Natural killer cell (primary cell): ENCODE data around the gene ZNF600. TPM values are rescaled to one million over a fixed set of nuclear protein-coding genes. Genes with fewer than 3 reads are reported as not detected.
"Not testable (repeated sequence)": the region's sequence is repeated elsewhere in the genome, so short reads cannot be mapped to it uniquely, and the experiment has no call there.

ENCODE experiments used
- ATAC-seq, 3 donors: fragments of 150-1000 bp in 2 of 3; fragments of 200-7000 bp in 1 of 3; cut with Tn5 transposase; 1 replicate in 1 of 3; 2 replicates in 2 of 3; pipeline ENCODE4 v1.10.0; 2021; ENCODE audit warnings: mild to moderate bottlenecking in 2 of 3, moderate library complexity in 2 of 3
- DNase-seq, 2 donors: peaks; one replicate each; pipeline versions ENCODE4 v3.0.0 to v3.0.0-alpha.2; 2013 to 2021; ENCODE audit warnings: mixed read lengths in 1 of 2
- H3K27ac ChIP-seq: one replicate; pipeline ENCODE4 v1.5.1; 2013; ENCODE audit warnings: mild to moderate bottlenecking, low read length
- H3K27me3 ChIP-seq: one replicate; pipeline ENCODE4 v1.6.1; 2013; ENCODE audit warnings: low read length; ENCODE audit not compliant: control insufficient read depth, insufficient read depth
- H3K36me3 ChIP-seq: one replicate; pipeline ENCODE4 v1.6.1; 2013; ENCODE audit warnings: low read length; ENCODE audit not compliant: control insufficient read depth, insufficient read depth
- H3K4me1 ChIP-seq: one replicate; pipeline ENCODE4 v1.6.1; 2013; ENCODE audit warnings: low read length; ENCODE audit not compliant: control insufficient read depth, insufficient read depth
- H3K4me3 ChIP-seq: one replicate; pipeline ENCODE4 v1.5.1; 2013; ENCODE audit warnings: low read length
- H3K9me3 ChIP-seq: one replicate; pipeline ENCODE4 v1.6.1; 2013; ENCODE audit warnings: low read length; ENCODE audit not compliant: control insufficient read depth, insufficient read depth
- H3K27ac Mint-ChIP-seq, 2 donors: one replicate each; pipeline ENCODE4 v1.8.0; 2022; ENCODE audit warnings: mild to moderate bottlenecking in 2 of 2, mixed read lengths in 2 of 2, moderate library complexity in 1 of 2
- H3K27me3 Mint-ChIP-seq, 2 donors: one replicate each; pipeline ENCODE4 v1.8.0; 2022; ENCODE audit warnings: low read depth in 2 of 2, mixed read lengths in 2 of 2
- H3K36me3 Mint-ChIP-seq: one replicate; pipeline ENCODE4 v1.8.0; 2022; ENCODE audit warnings: mixed read lengths
- H3K4me1 Mint-ChIP-seq, 2 donors: one replicate each; pipeline ENCODE4 v1.8.0; 2022; ENCODE audit warnings: mixed read lengths in 2 of 2
- H3K4me3 Mint-ChIP-seq: one replicate; pipeline ENCODE4 v1.8.0; 2022; ENCODE audit warnings: mild to moderate bottlenecking, moderate library complexity, mixed read lengths
- H3K9me3 Mint-ChIP-seq, 2 donors: one replicate each; pipeline ENCODE4 v1.8.0; 2022; ENCODE audit warnings: mixed read lengths in 2 of 2
- WGBS: methylation state at CpG from one replicate; pipeline ENCODE4 v1.1.7; 2013; ENCODE audit warnings: missing lambda C conversion rate; ENCODE audit not compliant: insufficient coverage; 5-methylcytosine and 5-hydroxymethylcytosine counted together
- intact Hi-C: fragments of 100-400 bp; cut with micrococcal nuclease; formaldehyde crosslinking; loops from one replicate; pipeline ENCODE4 v1.14.2; 2022
- total RNA-seq, 4 donors: library from RNA; stranded (reverse); fragments of 120-200 nt in 1 of 4; gene quantifications; one replicate each; pipeline versions ENCODE4 v1.2.3 to v1.2.4, GENCODE V29; 2013 to 2022
- TF ChIP-seq, protein P1 (sequence below): fragments of 200-600 bp; IDR thresholded peaks from one replicate; pipeline ENCODE4 v1.8.0; 2022; ENCODE audit warnings: antibody characterized with exemption

The ZNF600 gene
- total RNA-seq, 3 donors from 2014 or later (not counting 1 experiment from before 2014, with no cell fraction given): 28.8 to 157 (median 73.1) TPM

DNA sequence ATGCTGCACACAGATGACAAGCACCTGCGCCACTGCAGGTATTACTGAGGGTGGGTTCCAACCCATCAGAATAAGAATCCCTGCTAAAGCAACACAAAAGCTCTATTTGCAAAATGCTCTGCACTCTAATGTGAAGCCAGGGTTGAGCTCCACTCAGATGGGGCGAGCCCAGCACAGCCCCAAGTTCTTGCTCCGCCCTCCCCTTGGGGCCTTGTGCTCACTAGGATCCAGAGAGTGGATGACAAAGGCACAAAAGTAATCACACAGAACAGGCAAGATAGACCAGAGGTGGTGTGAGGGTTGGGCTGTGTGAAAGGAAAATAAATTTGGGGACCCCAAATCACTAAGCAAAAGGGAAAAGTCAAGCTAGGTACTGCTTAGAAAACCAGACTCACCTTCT lies 43.5 kb downstream of the ZNF600 start:
- no peak overlapping the region for H3K4me3 Mint-ChIP-seq
- WGBS: 93% methylated on average over 3 of the region's 3 CpGs
- H3K27ac Mint-ChIP-seq: peak overlapping the region; percentile 84 to 95

DNA sequence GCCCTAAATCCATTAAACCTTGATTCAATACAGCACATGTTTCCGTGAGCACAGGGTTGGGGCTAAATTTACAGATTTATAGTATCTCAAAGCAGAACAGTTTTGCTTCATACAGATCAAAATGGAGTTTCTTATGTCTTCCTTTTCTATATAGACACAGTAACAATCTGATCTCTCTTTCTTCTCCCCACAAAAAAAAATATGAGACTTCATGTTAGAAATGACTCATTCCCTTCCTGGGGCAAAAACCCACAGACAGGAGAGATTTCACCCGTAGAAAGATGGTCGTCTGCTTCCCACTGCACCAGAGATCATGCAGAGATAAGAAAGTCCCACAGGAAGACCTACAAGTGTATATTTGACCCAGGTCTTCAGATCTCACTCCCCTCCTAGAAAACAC lies 44.1 kb downstream of the ZNF600 start:
- no peaks in the 10 kb centered on the region for H3K36me3 ChIP-seq
- intact Hi-C loops: loop anchor here (10.0 kb wide), 2 partner anchors 48 to 202 kb away; no protein-coding TSS in a partner anchor
- H3K4me1 ChIP-seq: peaks cover 26% of the 10 kb centered on the region
- no peaks in the 10 kb centered on the region for H3K9me3 ChIP-seq
- Mint-ChIP-seq H3K4me1 (peaks cover 41% of the 10 kb centered on the region in 2 donors), H3K27ac (peak overlapping the region; percentile 84 to 95), H3K4me3 (peak overlapping the region; percentile 13), H3K9me3 (no peaks in the 10 kb centered on the region), H3K27me3 (no peaks in the 10 kb centered on the region), H3K36me3 (no peaks in the 10 kb centered on the region)
- TF ChIP-seq, protein P1, sequence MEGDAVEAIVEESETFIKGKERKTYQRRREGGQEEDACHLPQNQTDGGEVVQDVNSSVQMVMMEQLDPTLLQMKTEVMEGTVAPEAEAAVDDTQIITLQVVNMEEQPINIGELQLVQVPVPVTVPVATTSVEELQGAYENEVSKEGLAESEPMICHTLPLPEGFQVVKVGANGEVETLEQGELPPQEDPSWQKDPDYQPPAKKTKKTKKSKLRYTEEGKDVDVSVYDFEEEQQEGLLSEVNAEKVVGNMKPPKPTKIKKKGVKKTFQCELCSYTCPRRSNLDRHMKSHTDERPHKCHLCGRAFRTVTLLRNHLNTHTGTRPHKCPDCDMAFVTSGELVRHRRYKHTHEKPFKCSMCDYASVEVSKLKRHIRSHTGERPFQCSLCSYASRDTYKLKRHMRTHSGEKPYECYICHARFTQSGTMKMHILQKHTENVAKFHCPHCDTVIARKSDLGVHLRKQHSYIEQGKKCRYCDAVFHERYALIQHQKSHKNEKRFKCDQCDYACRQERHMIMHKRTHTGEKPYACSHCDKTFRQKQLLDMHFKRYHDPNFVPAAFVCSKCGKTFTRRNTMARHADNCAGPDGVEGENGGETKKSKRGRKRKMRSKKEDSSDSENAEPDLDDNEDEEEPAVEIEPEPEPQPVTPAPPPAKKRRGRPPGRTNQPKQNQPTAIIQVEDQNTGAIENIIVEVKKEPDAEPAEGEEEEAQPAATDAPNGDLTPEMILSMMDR: no peak
- DNase-seq (peak in 1 of 2 donors; percentile 43), ATAC-seq (no peak)
- H3K27ac ChIP-seq: no peak overlapping the region
- WGBS: 33% methylated on average over 3 of the region's 3 CpGs
- no peaks in the 10 kb centered on the region for H3K27me3 ChIP-seq
- H3K4me3 ChIP-seq: no peak overlapping the region

More for the DNA sequence above, 43.5 kb downstream of the ZNF600 start:
- TF ChIP-seq, protein P1: no peak
- Mint-ChIP-seq H3K4me1 (peaks cover 41 to 43% of the 10 kb centered on the region in 2 donors), H3K9me3 (no peaks in the 10 kb centered on the region), H3K27me3 (no peaks in the 10 kb centered on the region), H3K36me3 (no peaks in the 10 kb centered on the region)
- intact Hi-C loops: loop anchor here (10.0 kb wide), 2 partner anchors 48 to 202 kb away; no protein-coding TSS in a partner anchor
- ATAC-seq (no peak), DNase-seq (no peak)
- no peak overlapping the region for H3K27ac ChIP-seq
- no peaks in the 10 kb centered on the region for H3K36me3 ChIP-seq
- no peaks in the 10 kb centered on the region for H3K27me3 ChIP-seq
- H3K4me3 ChIP-seq: no peak overlapping the region
- no peaks in the 10 kb centered on the region for H3K9me3 ChIP-seq
- peaks cover 26% of the 10 kb centered on the region for H3K4me1 ChIP-seq

DNA sequence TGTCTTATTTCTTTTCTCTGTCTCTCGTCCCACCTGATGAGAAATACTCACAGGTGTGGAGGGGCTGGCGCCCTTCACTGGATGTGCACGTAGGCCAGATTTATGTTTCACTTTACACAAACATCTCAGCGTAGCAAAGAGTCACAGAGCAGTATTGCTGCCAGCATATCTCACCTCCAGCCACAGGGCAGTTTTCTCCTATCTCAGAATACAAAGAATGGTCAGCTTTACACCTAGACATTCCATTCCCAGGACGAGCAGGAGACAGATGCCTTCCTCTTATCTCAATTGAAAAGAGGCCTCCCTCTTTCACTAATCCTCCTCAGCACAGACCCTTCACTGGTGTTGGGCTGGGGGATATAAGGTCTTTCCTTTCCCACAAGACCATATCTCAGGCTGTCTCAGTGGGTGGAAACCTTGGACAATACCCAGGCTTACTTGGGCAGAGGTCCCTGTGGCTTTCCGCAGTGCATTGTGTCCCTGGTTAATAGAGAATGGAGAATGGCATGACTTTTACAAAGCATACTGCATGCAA lies 44.6 kb downstream of the ZNF600 start:
- DNase-seq: no peak
- H3K4me3 Mint-ChIP-seq: no peak overlapping the region

DNA sequence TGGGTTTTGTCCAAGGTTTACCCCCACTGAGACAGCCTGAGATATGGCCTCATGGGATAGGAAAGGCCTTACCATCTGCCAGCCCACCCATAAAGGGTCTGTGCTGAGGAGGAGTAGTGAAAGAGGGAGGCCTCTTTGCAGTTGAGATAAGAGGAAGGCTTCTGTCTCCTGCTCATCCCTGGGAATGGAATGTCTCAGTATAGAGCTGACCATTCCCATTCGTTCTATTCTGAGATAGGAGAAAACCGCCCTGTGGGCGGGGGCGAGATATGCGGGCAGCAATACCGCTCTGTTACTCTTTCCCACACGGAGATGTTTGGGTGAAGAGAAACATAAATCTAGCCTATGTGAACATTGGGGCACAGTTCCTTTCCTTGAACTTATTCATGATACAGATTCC lies 45.2 kb downstream of the ZNF600 start:
- H3K4me3 ChIP-seq, H3K9me3 ChIP-seq, H3K27ac ChIP-seq, H3K36me3 Mint-ChIP-seq, H3K27me3 Mint-ChIP-seq, DNase-seq, H3K4me3 Mint-ChIP-seq, H3K36me3 ChIP-seq, H3K9me3 Mint-ChIP-seq, ATAC-seq, H3K27me3 ChIP-seq: not testable (repeated sequence)
- intact Hi-C loops: loop anchor here (10.0 kb wide), 2 partner anchors 47 to 203 kb away; no protein-coding TSS in a partner anchor
- peak overlapping the region in 1 of 2 donors; percentile 84 for H3K27ac Mint-ChIP-seq
- peaks cover 26% of the 10 kb centered on the region for H3K4me1 ChIP-seq
- 88% methylated on average over 7 of the region's 7 CpGs for WGBS
- peaks cover 31 to 38% of the 10 kb centered on the region in 2 donors for H3K4me1 Mint-ChIP-seq

More for the DNA sequence above, 44.6 kb downstream of the ZNF600 start:
- Mint-ChIP-seq H3K9me3 (no peaks in the 10 kb centered on the region), H3K27ac (peak overlapping the region; percentile 84 to 95), H3K4me1 (peaks cover 38 to 41% of the 10 kb centered on the region in 2 donors), H3K36me3 (no peaks in the 10 kb centered on the region), H3K27me3 (no peaks in the 10 kb centered on the region)
- Histone ChIP-seq H3K36me3 (no peaks in the 10 kb centered on the region), H3K27me3 (no peaks in the 10 kb centered on the region), H3K4me1 (peaks cover 26% of the 10 kb centered on the region), H3K27ac (no peak overlapping the region), H3K4me3 (no peak overlapping the region), H3K9me3 (no peaks in the 10 kb centered on the region)
- intact Hi-C loops: loop anchor here (10.0 kb wide), 2 partner anchors 47 to 203 kb away; no protein-coding TSS in a partner anchor
- TF ChIP-seq, protein P1: no peak
- 87% methylated on average over 5 of the region's 6 CpGs for WGBS
- no peak for ATAC-seq
